Transverse colon (tissue), 3 donors: ENCODE results near the gene IL12RB1.

Experiments
- POLR2A ChIP-seq: fragments of 450-650 bp; IDR thresholded peaks from one replicate; pipeline ENCODE4 v1.6.1; 2016; ENCODE audit warnings: antibody characterized with exemption, mild to moderate bottlenecking, moderate library complexity
- TF ChIP-seq, protein P1 (sequence below), 5 experiments: fragments of 200-600 bp in 3 of 5; fragments of 450-650 bp in 2 of 5; sonication (generic) in 3 of 5; IDR thresholded peaks; 1 replicate in 2 of 5; 2 replicates in 3 of 5; pipeline ENCODE4 v1.5.1; 2016 to 2017; ENCODE audit warnings: antibody characterized with exemption in 5 of 5, inconsistent platforms in 3 of 5, mild to moderate bottlenecking in 2 of 5, moderate library complexity in 1 of 5

DNA sequence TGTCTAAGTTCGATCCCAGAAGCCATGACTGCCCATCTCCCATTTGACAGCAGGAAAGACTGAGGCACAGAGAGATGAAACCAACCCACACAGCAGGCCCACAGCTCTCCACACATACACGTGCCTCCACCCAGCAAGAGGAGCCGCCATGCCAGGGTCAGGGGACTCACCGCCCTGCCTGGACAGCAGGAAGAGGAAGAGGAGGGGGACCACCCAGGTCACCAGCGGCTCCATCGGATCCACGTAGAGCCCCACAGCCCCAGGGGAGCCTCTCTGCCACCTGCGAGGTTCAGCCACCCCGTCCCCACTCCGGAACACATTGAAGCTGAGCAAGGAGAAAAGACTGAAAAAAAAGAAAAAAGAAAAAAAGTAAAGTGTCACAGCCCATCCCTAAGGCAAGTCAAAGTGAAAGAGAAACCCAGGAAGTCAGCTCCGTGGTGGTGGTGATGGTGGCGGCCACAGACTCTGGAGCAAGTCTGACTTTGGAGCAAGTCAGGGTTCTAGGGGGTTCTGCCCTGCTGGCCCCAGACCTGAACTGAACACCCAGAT is at the start of gene IL12RB1:
- no peak for TF ChIP-seq POLR2A
- TF ChIP-seq, protein P1, sequence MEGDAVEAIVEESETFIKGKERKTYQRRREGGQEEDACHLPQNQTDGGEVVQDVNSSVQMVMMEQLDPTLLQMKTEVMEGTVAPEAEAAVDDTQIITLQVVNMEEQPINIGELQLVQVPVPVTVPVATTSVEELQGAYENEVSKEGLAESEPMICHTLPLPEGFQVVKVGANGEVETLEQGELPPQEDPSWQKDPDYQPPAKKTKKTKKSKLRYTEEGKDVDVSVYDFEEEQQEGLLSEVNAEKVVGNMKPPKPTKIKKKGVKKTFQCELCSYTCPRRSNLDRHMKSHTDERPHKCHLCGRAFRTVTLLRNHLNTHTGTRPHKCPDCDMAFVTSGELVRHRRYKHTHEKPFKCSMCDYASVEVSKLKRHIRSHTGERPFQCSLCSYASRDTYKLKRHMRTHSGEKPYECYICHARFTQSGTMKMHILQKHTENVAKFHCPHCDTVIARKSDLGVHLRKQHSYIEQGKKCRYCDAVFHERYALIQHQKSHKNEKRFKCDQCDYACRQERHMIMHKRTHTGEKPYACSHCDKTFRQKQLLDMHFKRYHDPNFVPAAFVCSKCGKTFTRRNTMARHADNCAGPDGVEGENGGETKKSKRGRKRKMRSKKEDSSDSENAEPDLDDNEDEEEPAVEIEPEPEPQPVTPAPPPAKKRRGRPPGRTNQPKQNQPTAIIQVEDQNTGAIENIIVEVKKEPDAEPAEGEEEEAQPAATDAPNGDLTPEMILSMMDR (IDR thresholded peaks at IDR 0.05): no peak
